Astrocyte of the cerebellum (primary cell): ENCODE measurements around the gene MOGAT1.
A peak's percentile ranks its signal among the peaks of the same experiment; 100 is the strongest.

Source experiments
- DNase-seq: peaks from one replicate; pipeline ENCODE4 v3.0.0-alpha.2; 2011; ENCODE audit warnings: low read depth
- H3K4me3 ChIP-seq: 2 replicates; pipeline ENCODE4 v1.5.1; 2011; ENCODE audit warnings: mild to moderate bottlenecking, low read depth, low read length, moderate library complexity
- in situ Hi-C: cut with HindIII; loops from 2 replicates; pipeline ENCODE4 v1.10.0; 2017; ENCODE audit warnings: low sequenced_read_pairs
- TF ChIP-seq, protein P1 (sequence below): IDR thresholded peaks from 2 replicates; pipeline ENCODE4 v1.5.1; 2012; ENCODE audit warnings: low read length, low read depth, moderate library complexity, mild to moderate bottlenecking; ENCODE audit errors: missing control alignments

MOGAT1 gene

DNA sequence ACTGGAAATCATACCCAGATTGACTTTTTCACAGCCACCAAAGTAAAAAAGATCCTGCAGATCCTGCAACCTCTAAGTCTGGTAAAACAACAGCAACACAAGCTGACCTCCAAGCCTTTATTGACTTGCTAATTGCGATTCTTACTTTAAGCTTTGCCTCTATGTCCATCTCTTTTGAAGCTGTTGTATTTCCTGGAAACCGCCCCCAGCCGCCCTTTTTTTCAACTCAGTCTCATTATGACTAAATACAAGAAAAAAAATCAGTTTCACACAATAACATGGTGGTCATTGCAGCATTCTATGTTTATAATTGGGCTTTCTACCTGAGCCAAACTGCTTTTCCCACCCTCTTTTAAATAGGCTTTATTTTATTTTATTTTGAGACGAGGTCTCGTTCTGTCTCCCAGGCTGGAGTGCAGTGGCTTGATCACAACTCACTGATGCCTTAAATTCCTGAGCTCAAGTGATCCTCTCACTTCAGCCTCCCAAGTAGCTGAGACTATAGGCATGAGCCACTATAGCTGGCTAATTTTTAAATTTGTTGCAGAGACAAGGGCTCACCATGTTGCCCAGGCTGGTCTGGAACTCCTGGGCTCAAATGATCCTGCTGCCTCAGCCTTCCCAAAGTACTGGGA lies 76.2 kb downstream of the MOGAT1 start:
- in situ Hi-C loops: no loop called here
- H3K4me3 ChIP-seq: no peak overlapping the region
- TF ChIP-seq, protein P1, sequence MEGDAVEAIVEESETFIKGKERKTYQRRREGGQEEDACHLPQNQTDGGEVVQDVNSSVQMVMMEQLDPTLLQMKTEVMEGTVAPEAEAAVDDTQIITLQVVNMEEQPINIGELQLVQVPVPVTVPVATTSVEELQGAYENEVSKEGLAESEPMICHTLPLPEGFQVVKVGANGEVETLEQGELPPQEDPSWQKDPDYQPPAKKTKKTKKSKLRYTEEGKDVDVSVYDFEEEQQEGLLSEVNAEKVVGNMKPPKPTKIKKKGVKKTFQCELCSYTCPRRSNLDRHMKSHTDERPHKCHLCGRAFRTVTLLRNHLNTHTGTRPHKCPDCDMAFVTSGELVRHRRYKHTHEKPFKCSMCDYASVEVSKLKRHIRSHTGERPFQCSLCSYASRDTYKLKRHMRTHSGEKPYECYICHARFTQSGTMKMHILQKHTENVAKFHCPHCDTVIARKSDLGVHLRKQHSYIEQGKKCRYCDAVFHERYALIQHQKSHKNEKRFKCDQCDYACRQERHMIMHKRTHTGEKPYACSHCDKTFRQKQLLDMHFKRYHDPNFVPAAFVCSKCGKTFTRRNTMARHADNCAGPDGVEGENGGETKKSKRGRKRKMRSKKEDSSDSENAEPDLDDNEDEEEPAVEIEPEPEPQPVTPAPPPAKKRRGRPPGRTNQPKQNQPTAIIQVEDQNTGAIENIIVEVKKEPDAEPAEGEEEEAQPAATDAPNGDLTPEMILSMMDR: no peak
- DNase-seq: no peak

- TF ChIP-seq, protein P1: no peak
- no peak overlapping the region for H3K4me3 ChIP-seq
- no peak for DNase-seq
- in situ Hi-C loops: no loop called here
Measured at GRCh38 chr2:222750533-222750932, 79.1 kb downstream of the MOGAT1 start.

DNA sequence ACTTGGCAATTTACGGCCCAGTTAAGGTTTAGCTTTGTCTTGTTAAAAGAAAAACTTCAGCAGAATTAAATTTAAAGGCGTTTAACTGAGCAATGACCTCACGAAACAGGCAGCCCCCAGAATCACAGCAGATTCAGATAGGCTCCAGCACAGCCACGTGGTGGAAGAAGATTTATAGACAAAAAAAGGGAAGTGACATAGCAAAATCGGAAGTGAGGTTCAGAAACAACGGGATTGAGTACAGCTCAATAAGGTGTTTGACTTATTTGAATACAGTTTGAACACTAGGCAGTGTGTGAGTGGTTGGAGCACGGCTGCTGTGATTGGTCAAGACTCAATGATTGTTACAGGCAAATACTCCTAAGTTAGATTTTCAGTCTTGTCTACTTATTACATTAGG lies 79.8 kb downstream of the MOGAT1 start:
- H3K4me3 ChIP-seq: no peak overlapping the region
- TF ChIP-seq, protein P1: no peak
- in situ Hi-C loops: no loop called here
- DNase-seq: no peak

DNA sequence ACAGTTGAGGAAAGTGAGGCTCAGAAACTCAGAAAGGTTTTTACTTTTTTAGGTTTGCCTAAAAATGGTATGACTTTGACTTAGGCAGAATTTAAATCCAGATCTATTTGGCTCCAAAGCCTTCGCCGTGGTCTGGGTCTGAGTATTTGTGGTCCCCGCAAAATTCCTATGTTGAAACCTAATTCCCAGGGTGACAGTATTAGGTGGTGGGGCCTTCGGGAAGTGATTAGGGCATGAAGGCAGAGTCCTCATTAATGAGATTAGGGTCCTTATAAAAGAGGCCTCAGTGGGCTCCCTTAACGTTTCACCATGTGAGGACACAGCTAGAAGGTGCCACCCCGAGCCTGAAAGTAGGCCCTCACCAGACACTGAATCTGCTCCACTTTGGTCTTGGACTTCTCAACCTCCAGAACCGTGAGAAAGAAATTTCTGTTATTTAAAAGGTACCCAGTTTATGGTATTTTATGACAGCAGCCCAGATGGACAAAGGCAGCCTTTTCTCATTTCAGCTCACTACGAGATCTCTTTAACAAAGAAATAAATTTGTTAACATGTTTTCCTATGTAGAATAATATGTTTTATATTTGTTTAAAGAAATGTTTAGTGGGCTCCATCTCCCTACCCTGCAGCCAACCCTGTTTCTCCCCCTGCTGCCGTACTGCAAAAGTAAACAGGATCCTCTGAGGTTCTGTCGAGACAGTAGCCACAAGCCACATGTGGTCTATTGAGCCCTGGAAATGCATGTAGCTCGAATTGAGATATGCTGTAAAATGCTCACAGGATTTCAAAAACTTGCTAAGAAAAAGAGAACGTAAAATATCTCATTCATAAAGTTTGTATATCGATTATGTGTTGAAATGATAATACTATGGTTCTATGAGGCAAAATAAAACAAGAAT lies 80.6 kb downstream of the MOGAT1 start:
- peak; percentile 15 for DNase-seq
- TF ChIP-seq, protein P1: no peak
- no peak overlapping the region for H3K4me3 ChIP-seq
- in situ Hi-C loops: no loop called here

GRCh38 chr2:222752746-222753145 lies 81.3 kb downstream of the MOGAT1 start:
- in situ Hi-C loops: no loop called here
- DNase-seq: no peak
- TF ChIP-seq, protein P1: no peak
- H3K4me3 ChIP-seq: no peak overlapping the region

DNA sequence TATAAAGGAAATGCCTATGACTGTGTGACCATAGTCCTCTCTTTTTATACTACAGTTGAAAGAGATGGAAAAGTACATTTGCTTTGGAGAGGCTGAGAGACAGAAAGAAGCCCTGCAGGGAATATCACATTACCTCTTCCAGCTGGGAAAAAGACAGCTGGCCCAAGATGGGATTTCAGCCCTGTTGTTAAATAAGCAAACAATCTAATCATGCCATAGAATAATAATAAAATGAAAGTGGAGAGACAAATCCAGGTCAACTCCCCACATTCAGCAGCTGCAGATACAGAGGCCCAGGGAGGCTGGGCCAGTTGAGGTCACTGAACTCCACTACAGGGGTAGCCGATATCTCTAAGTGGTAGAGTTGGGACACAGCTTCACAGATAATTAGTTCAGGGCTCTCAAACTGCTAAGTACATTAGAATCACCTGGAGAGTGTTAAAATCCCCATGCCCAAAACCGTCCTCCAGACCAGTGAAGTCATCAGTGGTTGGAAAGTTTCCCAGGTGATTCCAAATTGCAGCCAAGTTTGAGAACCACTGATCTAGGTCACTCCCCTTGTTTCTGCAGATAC lies 81.9 kb downstream of the MOGAT1 start:
- H3K4me3 ChIP-seq: no peak overlapping the region
- in situ Hi-C loops: no loop called here
- TF ChIP-seq, protein P1: no peak
- DNase-seq: peak; percentile 81
